ENCODE results near the gene DCLRE1B. TPM values are rescaled to one million over a fixed set of nuclear protein-coding genes. Genes with fewer than 3 reads are reported as not detected.

Gene DCLRE1B
- total and polyA plus RNA-seq, 9 of the 15 experiments (the other 6 are each of a cell fraction or from before 2014, with no cell fraction given) = 10.6 to 28.8 (median 17.2) TPM

GRCh38 chr1:113905435-113905861 is 322 bp downstream of the DCLRE1B start (continued):
- TF ChIP-seq CHD7 (IDR thresholded peaks at IDR 0.05; ENCODE audit: low read depth, low read length) (no peak), TEAD1 (CRISPR knock-in tag; IDR thresholded peaks at IDR 0.05) (no peak), ETV5 (CRISPR knock-in tag; IDR thresholded peaks at IDR 0.05; ENCODE audit: low read depth) (no peak), ELK1 (CRISPR knock-in tag; IDR thresholded peaks at IDR 0.05) (no peak), ZNF134 (CRISPR knock-in tag; conservative IDR thresholded peaks at IDR 0.05) (no peak), ZNF398 (CRISPR knock-in tag; IDR thresholded peaks at IDR 0.05) (no peak), AFF1 (IDR thresholded peaks at IDR 0.05; ENCODE audit: low read depth in 1 of 2, partially characterized antibody in 2 of 2) (no peak), CCAR2 (IDR thresholded peaks at IDR 0.05; ENCODE audit: low read depth, low read length) (no peak)

Data from K562 (cell line).